HCT116 (cell line): ENCODE measurements around the gene CLVS2. TPM values are rescaled to one million over a fixed set of nuclear protein-coding genes. Genes with fewer than 3 reads are reported as not detected.

Experiments
- ATAC-seq: fragments of 200-7000 bp; cut with Tn5 transposase; 2 replicates; pipeline ENCODE4 v1.9.1; 2020; ENCODE audit warnings: mild to moderate bottlenecking, moderate library complexity
- BruUV-seq: library from RNA; stranded (reverse); fragments of 400-500 nt; replicated peaks from 2 replicates; lab custom pipeline; 2021; lab: Mats Ljungman, UMichigan
- CTCF ChIA-PET: fragments of 300-600 bp; sonication (Branson Sonifier 250); formaldehyde crosslinking; loops from one replicate; lab custom pipeline; 2021; ENCODE audit warnings: antibody characterized with exemption; lab: Charles Lee
- POLR2A ChIA-PET: fragments of 300-600, 350-600 bp; sonication (Branson Sonifier 250); formaldehyde crosslinking; loops from one replicate; lab custom pipeline; 2021; ENCODE audit warnings: antibody characterized with exemption; lab: Charles Lee
- RAD21 ChIA-PET, 2 experiments: fragments of 300-600 bp; sonication (Branson Sonifier 250); formaldehyde crosslinking; loops; one replicate each; lab custom pipeline; 2023; ENCODE audit warnings: low total read pairs in 2 of 2; ENCODE audit not compliant: uncharacterized antibody in 2 of 2, unreplicated experiment in 2 of 2, low non-redundant PET in 1 of 2; lab: Charles Lee
- DNase-seq: peaks from one replicate; pipeline ENCODE4 v3.0.0-alpha.2; 2010; ENCODE audit warnings: low read depth, low spot score
- H2AFZ ChIP-seq: fragments of 200-600 bp; shearing (Covaris generic), sonication (generic); 2 replicates; pipeline ENCODE4 v1.6.1; 2017; ENCODE audit warnings: low read depth, mixed run types, mixed read lengths, antibody characterized with exemption, low read length; ENCODE audit not compliant: poor library complexity, severe bottlenecking
- H3K27ac ChIP-seq: 2 replicates; pipeline ENCODE4 v1.5.1; 2012; ENCODE audit warnings: low read depth, low read length
- H3K27me3 ChIP-seq: fragments of 200-600 bp; sonication (generic); 2 replicates; pipeline ENCODE4 v1.6.1; 2016; ENCODE audit warnings: mixed run types, low read length, mixed read lengths; ENCODE audit not compliant: insufficient read depth
- H3K36me3 ChIP-seq, 2 experiments: fragments of 200-500 bp in 1 of 2; fragments of 200-600 bp in 1 of 2; sonication (Bioruptor generic) in 1 of 2; sonication (generic) in 1 of 2; 2 replicates each; pipeline versions ENCODE4 v1.5.1 to v1.6.1; 2014 to 2016; ENCODE audit warnings: low read length in 2 of 2, inconsistent platforms in 1 of 2, mixed read lengths in 1 of 2, mixed run types in 1 of 2; ENCODE audit not compliant: insufficient read depth in 2 of 2, control insufficient read depth in 1 of 2
- H3K4me1 ChIP-seq, 2 experiments: fragments of 200-600 bp in 1 of 2; sonication (generic) in 1 of 2; 2 replicates each; pipeline versions ENCODE4 v1.5.1 to v1.6.1; 2012 to 2017; ENCODE audit warnings: low read length in 2 of 2, inconsistent platforms in 1 of 2, mild to moderate bottlenecking in 1 of 2, mixed read lengths in 1 of 2, mixed run types in 1 of 2, moderate library complexity in 1 of 2; ENCODE audit not compliant: insufficient read depth in 2 of 2, control insufficient read depth in 1 of 2
- H3K4me2 ChIP-seq: fragments of 200-600 bp; sonication (generic); 2 replicates; pipeline ENCODE4 v1.6.1; 2017; ENCODE audit warnings: mixed run types, low read length, mixed read lengths
- H3K4me3 ChIP-seq, 2 experiments: fragments of 200-600 bp in 1 of 2; sonication (generic) in 1 of 2; replicated peaks in 1 of 2; 2 replicates each; pipeline ENCODE4 v1.5.1; 2011 to 2016; ENCODE audit warnings: low read length in 2 of 2, control low read depth in 1 of 2, low read depth in 1 of 2, mild to moderate bottlenecking in 1 of 2, mixed read lengths in 1 of 2, mixed run types in 1 of 2
- H3K79me2 ChIP-seq: fragments of 200-600 bp; sonication (generic); 2 replicates; pipeline ENCODE4 v1.6.1; 2017; ENCODE audit warnings: mild to moderate bottlenecking, mixed run types, low read length, moderate library complexity, mixed read lengths; ENCODE audit not compliant: insufficient read depth
- H3K9ac ChIP-seq: fragments of 200-600 bp; sonication (generic); 2 replicates; pipeline ENCODE4 v1.6.1; 2016; ENCODE audit warnings: low read length, mixed read lengths
- H3K9me2 ChIP-seq: fragments of 200-600 bp; sonication (generic), shearing (Covaris generic); 2 replicates; pipeline ENCODE4 v1.6.1; 2017; ENCODE audit warnings: mixed run types, mild to moderate bottlenecking, moderate library complexity; ENCODE audit not compliant: insufficient read depth
- H3K9me3 ChIP-seq, 2 experiments: fragments of 200-500 bp in 1 of 2; fragments of 200-600 bp in 1 of 2; sonication (Bioruptor generic) in 1 of 2; sonication (generic) in 1 of 2; 2 replicates each; pipeline ENCODE4 v1.6.1; 2014 to 2017; ENCODE audit warnings: low read length in 2 of 2, mixed read lengths in 2 of 2, inconsistent platforms in 1 of 2, low read depth in 1 of 2, mild to moderate bottlenecking in 1 of 2, mixed run types in 1 of 2, moderate library complexity in 1 of 2; ENCODE audit not compliant: control insufficient read depth in 1 of 2, insufficient read depth in 1 of 2
- H4K20me1 ChIP-seq: fragments of 200-600 bp; sonication (generic), shearing (Covaris generic); 2 replicates; pipeline ENCODE4 v1.6.1; 2017; ENCODE audit warnings: mixed run types, mild to moderate bottlenecking, moderate library complexity; ENCODE audit not compliant: insufficient read depth
- CBX3 ChIP-seq: IDR thresholded peaks from 2 replicates; pipeline ENCODE4 v1.6.1; 2012; ENCODE audit warnings: low read depth
- EZH2 ChIP-seq: fragments of 200-600 bp; sonication (generic); IDR thresholded peaks from 2 replicates; pipeline ENCODE4 v1.6.1; 2017; ENCODE audit warnings: antibody characterized with exemption, mixed run types
- EZH2phosphoT487 ChIP-seq: fragments of 200-600 bp; IDR thresholded peaks from 2 replicates; pipeline ENCODE4 v1.6.1; 2018; ENCODE audit warnings: antibody characterized with exemption, borderline replicate concordance
- POLR2A ChIP-seq: IDR thresholded peaks from 2 replicates; pipeline ENCODE4 v1.7.0; 2011; ENCODE audit warnings: borderline replicate concordance; ENCODE audit not compliant: insufficient read depth, insufficient read length; ENCODE audit errors: extremely low read depth
- RAD21 ChIP-seq: IDR thresholded peaks from 2 replicates; pipeline ENCODE4 v1.6.1; 2012; ENCODE audit warnings: low read depth, mild to moderate bottlenecking
- SIN3A ChIP-seq: IDR thresholded peaks from 2 replicates; pipeline ENCODE4 v1.6.1; 2012; ENCODE audit warnings: low read depth
- TCF7L2 ChIP-seq: IDR thresholded peaks from 2 replicates; pipeline ENCODE4 v1.7.0; 2011; ENCODE audit warnings: borderline replicate concordance, inconsistent platforms; ENCODE audit not compliant: insufficient read depth, insufficient read length; ENCODE audit errors: extremely low read depth
- YY1 ChIP-seq: IDR thresholded peaks from 2 replicates; pipeline ENCODE4 v1.6.1; 2011; ENCODE audit warnings: low read length, low read depth, moderate library complexity, mild to moderate bottlenecking; ENCODE audit not compliant: insufficient replicate concordance; ENCODE audit errors: extremely low read depth
- ZNF274 ChIP-seq: fragments of 200-500 bp; sonication (Bioruptor generic); IDR thresholded peaks from 2 replicates; pipeline ENCODE4 v1.6.1; 2014; ENCODE audit warnings: mild to moderate bottlenecking, low read depth, low read length, inconsistent platforms
- intact Hi-C: fragments of 100-400 bp; cut with micrococcal nuclease; formaldehyde crosslinking; loops from 2 replicates; pipeline ENCODE4 v1.10.0; 2022
- total RNA-seq: library from RNA; stranded (reverse); gene quantifications from one replicate; pipeline ENCODE4 v1.2.1, GENCODE V29; 2021; ENCODE audit not compliant: unreplicated experiment
- TF ChIP-seq, protein P1 (sequence below): IDR thresholded peaks from 2 replicates; pipeline ENCODE4 v1.6.1; 2012; ENCODE audit warnings: low read depth
- TF ChIP-seq, protein P2 (sequence below): IDR thresholded peaks from 2 replicates; pipeline ENCODE4 v1.6.1; 2011; ENCODE audit warnings: mild to moderate bottlenecking, low read length, moderate library complexity; ENCODE audit not compliant: insufficient replicate concordance; ENCODE audit errors: extremely low read depth
- TF ChIP-seq, protein P3 (sequence below), 3 experiments: fragments of 200-600 bp in 1 of 3; sonication (generic) in 1 of 3; IDR thresholded peaks in 2 of 3; conservative IDR thresholded peaks in 1 of 3; 2 replicates each; pipeline ENCODE4 v1.5.1; 2012 to 2017; ENCODE audit warnings: low read depth in 2 of 3, low read length in 2 of 3, antibody characterized with exemption in 1 of 3, borderline replicate concordance in 1 of 3, control low read depth in 1 of 3, mild to moderate bottlenecking in 1 of 3, mixed read lengths in 1 of 3, mixed run types in 1 of 3, moderate library complexity in 1 of 3; ENCODE audit not compliant: insufficient read depth in 1 of 3
- TF ChIP-seq, protein P4 (sequence below): IDR thresholded peaks from 2 replicates; pipeline ENCODE4 v1.6.1; 2012

The CLVS2 gene
- total RNA-seq, 1 experiment from 2014 or later = not detected

DNA sequence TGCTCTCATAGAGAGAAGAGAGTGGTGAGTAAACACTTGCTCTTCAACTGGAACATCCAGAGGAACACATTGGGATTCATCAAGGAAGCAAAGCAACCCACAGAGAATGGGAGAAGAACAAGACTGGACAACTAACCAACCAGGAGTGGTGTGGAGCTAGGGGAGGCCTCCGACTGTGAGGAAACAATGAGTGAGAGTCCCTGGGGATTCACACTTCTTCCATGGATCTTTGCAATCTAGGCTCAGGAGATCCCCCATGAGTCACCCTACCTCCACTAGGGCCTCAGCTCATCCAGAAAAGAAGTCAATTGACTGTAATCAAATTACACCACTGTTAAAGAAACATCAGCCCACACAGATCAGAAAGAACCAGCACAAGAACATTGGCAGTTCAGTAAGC, 42.3 kb upstream of the CLVS2 start:
- ATAC-seq = no peak
- intact Hi-C loops = loop anchor here (10.0 kb wide), 1 partner anchor 791 kb away; no protein-coding TSS in a partner anchor
- Histone ChIP-seq H3K4me1 (no peaks in the 10 kb centered on the region), H3K27me3 (0 out of 2 replicates have a peak, but pooled peaks cover 4% of the 10 kb centered on the region), H3K4me2 (no peak overlapping the region), H3K4me3 (no peak overlapping the region), H3K27ac (no peak overlapping the region), H2AFZ (no peak overlapping the region), H4K20me1 (no peaks in the 10 kb centered on the region), H3K36me3 (no peaks in the 10 kb centered on the region), H3K9me2 (no peaks in the 10 kb centered on the region), H3K9ac (no peak overlapping the region), H3K9me3 (no peaks in the 10 kb centered on the region), H3K79me2 (no peaks in the 10 kb centered on the region)
- TF ChIP-seq TCF7L2 (no peak), EZH2 (no peak), POLR2A (no peak), YY1 (no peak), RAD21 (no peak), ZNF274 (no peak), CBX3 (no peak), EZH2phosphoT487 (no peak), SIN3A (no peak)
- TF ChIP-seq, protein P1, sequence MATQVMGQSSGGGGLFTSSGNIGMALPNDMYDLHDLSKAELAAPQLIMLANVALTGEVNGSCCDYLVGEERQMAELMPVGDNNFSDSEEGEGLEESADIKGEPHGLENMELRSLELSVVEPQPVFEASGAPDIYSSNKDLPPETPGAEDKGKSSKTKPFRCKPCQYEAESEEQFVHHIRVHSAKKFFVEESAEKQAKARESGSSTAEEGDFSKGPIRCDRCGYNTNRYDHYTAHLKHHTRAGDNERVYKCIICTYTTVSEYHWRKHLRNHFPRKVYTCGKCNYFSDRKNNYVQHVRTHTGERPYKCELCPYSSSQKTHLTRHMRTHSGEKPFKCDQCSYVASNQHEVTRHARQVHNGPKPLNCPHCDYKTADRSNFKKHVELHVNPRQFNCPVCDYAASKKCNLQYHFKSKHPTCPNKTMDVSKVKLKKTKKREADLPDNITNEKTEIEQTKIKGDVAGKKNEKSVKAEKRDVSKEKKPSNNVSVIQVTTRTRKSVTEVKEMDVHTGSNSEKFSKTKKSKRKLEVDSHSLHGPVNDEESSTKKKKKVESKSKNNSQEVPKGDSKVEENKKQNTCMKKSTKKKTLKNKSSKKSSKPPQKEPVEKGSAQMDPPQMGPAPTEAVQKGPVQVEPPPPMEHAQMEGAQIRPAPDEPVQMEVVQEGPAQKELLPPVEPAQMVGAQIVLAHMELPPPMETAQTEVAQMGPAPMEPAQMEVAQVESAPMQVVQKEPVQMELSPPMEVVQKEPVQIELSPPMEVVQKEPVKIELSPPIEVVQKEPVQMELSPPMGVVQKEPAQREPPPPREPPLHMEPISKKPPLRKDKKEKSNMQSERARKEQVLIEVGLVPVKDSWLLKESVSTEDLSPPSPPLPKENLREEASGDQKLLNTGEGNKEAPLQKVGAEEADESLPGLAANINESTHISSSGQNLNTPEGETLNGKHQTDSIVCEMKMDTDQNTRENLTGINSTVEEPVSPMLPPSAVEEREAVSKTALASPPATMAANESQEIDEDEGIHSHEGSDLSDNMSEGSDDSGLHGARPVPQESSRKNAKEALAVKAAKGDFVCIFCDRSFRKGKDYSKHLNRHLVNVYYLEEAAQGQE = no peak
- TF ChIP-seq, protein P2, sequence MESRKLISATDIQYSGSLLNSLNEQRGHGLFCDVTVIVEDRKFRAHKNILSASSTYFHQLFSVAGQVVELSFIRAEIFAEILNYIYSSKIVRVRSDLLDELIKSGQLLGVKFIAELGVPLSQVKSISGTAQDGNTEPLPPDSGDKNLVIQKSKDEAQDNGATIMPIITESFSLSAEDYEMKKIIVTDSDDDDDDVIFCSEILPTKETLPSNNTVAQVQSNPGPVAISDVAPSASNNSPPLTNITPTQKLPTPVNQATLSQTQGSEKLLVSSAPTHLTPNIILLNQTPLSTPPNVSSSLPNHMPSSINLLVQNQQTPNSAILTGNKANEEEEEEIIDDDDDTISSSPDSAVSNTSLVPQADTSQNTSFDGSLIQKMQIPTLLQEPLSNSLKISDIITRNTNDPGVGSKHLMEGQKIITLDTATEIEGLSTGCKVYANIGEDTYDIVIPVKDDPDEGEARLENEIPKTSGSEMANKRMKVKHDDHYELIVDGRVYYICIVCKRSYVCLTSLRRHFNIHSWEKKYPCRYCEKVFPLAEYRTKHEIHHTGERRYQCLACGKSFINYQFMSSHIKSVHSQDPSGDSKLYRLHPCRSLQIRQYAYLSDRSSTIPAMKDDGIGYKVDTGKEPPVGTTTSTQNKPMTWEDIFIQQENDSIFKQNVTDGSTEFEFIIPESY = no peak
- TF ChIP-seq, protein P3, sequence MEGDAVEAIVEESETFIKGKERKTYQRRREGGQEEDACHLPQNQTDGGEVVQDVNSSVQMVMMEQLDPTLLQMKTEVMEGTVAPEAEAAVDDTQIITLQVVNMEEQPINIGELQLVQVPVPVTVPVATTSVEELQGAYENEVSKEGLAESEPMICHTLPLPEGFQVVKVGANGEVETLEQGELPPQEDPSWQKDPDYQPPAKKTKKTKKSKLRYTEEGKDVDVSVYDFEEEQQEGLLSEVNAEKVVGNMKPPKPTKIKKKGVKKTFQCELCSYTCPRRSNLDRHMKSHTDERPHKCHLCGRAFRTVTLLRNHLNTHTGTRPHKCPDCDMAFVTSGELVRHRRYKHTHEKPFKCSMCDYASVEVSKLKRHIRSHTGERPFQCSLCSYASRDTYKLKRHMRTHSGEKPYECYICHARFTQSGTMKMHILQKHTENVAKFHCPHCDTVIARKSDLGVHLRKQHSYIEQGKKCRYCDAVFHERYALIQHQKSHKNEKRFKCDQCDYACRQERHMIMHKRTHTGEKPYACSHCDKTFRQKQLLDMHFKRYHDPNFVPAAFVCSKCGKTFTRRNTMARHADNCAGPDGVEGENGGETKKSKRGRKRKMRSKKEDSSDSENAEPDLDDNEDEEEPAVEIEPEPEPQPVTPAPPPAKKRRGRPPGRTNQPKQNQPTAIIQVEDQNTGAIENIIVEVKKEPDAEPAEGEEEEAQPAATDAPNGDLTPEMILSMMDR (IDR thresholded peaks at IDR 0.05 in 2 of 3, conservative IDR thresholded peaks at IDR 0.05 in 1 of 3; ENCODE audit: borderline replicate concordance in 1 of 3, insufficient read depth in 1 of 3, low read depth in 2 of 3, low read length in 2 of 3) = no peak
- TF ChIP-seq, protein P4, sequence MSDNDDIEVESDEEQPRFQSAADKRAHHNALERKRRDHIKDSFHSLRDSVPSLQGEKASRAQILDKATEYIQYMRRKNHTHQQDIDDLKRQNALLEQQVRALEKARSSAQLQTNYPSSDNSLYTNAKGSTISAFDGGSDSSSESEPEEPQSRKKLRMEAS = no peak
- no TSS peak for BruUV-seq
- ChIA-PET POLR2A (no interaction called here), RAD21 (no interaction called here), CTCF (no interaction called here)
- DNase-seq = no peak
